Measurements from ENCODE around the gene NKAIN4.
"Not testable (repeated sequence)": the region's sequence is repeated elsewhere in the genome, so short reads cannot be mapped to it uniquely, and the experiment has no call there.

The NKAIN4 gene

DNA sequence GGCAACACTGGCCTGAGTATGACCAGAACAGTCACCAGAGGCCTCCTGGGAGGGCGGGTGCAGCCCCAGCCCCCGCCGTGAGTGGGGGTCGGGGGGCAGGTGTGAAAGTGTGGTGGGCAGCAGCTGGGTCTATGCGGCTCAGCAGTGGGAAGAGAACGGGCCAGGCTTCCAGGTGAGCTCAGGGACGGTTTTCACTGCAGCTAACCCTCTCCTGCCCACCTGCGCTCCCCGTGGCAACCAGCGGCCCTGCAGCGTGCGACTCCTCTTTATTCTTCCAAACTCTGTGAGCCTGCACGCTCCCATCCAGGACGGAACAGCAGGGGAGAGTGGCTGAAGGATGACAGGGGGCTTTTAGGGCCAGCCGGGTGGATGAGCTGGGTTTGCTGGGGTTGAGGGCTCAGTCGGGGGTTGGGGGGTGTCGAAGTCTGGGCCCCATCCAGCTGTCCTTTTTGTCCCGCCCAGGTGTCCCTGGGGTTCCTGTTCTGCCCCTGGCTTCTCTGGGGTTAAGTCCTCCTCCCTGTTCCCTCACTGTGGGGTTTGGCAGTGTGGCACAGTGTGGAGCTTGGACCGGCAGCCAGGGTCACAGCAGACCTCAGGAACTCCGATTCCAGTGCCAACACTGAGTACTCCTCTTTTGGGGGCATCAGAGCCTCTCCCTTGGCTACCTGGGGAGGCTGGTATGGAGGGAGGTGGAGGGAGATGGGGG, 19.4 kb downstream of the NKAIN4 start:
- no peak for DNase-seq

DNA sequence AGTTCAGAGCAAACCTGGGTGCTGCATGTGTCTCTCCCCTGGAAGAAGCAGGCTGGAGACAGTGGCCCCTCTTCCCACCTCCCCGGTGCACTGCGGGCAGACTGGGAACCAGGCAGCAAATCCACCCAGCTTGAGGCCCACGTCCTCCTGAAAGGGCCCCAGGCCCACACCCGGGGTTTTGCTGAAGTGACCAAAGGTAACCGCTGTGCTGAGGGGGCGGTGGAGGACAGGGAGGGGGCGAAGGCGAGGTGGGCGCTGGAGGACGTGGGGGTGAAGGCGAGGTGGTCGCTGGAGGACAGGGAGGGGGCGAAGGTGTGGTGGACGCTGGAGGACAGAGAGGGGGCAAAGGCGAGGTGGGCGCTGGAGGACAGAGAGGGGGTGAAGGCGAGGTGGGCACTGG, 20.3 kb downstream of the NKAIN4 start:
- no peak for DNase-seq

DNA sequence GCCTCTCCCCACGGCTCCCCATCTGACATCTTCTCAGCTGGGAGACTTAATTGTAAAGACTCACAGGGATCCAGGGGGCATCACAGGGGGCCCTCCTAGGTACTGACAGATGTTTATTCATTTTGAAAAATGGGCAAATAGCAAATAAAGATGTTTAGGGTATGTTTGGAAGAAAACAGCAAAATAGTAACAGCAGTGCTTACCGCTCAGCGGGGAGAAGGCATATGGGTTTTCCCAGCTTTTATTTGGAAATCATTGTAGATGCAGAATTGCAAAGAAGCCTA, 21.3 kb downstream of the NKAIN4 start:
- no peak for DNase-seq

DNA sequence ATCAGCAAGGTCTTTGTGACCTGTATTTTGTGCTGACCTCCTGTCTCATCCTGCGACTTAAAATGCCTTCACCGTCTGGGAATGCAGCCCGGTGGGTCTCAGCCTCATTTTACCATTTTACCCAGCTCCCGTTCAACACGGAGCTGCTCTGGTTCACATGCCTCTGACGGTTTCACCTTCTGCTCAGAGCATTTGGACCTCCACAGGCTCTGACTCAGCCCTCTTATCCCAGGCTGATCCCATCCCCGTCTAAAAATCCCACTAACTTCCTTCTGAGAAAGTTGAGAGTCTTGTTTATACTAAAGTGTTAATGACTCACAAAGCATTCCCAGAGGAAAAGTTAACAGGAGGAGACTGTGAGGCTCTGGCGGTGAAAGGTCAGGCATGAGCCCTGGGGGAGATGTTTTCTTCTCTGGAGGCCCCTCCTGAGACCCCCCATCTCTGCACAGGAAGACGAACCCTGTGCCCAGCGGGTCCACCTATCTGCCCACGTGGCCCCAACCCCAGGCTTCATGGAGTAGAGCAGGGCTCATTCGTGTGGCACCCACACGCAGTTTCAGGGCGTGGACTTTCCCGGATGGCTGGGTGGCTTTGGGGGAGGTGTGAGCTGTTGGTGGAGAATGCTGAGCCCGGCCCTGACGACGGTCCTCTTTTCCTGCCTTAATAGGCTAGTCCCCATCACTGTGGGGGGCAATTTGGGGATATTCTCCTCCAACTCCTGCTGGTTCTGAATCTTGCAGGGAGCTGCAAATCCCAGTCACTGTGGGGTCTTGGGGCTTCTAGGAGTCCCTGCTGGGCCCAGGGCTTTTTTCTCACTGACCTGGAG, 21.8 kb downstream of the NKAIN4 start:
- peak; percentile 62 for DNase-seq

DNA sequence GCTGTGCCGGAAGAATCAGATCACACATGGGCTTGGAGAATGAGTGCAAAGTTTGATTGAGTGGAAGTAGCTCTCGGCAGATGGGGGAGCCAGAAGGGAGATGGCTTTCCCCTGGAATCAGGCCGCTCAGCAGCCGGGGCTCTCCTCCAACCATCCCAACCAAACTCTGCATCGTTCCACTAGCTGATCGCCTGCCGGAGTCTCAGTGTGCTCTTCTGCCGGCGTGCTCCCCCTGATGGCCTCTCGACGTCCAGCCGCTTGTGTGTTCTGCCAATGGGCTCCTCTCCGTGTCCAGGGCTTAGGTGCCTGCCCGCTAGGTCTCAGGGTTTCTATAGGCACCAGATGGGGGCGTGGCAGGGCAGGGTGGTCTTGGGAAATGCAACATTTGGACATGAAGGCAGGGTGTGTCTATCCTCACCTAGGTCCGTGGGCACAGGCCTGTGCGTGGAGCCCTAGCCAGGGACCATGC, 23.4 kb downstream of the NKAIN4 start:
- DNase-seq, result no peak

DNA sequence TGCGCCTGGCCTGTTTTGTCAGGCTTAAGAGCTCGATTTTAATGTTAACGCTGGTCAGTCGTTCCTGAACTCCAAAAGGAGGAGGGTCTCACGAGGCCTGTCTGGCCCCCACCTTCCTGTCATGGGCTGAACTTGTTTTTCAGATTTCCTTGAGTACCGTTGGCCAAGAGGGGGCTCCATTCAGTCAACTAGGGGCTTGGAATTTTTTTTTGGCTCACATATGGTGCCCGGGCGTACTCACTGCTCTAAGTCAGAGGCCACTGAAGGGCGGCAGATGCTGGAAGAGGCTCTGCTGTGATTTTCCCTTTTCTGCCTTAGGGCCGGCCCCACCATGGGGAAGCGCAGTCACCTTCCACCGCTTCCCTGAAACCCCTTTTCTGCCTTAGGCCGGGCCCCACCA, 25.5 kb downstream of the NKAIN4 start:
- no peak for DNase-seq

DNA sequence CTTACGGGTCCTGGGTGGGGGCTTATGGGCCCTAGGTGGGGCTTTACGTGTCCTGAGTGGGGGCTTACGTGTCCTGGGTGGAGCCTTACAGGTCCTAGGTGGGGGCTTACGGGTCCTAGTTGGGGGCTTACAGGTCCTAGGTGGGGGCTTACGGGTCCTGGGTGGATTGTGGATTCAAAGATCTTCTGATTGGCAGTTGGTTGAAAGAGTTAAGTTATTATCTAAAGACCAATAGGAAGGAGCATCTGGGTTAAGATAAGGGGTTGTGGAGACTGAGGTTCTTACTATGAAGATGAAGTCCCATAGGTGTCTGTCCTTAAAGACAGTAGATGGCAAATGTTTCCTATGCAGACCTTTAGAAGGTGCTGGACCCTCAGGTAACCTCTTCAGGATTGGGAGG, 27.0 kb downstream of the NKAIN4 start:
- no peak for DNase-seq

DNA sequence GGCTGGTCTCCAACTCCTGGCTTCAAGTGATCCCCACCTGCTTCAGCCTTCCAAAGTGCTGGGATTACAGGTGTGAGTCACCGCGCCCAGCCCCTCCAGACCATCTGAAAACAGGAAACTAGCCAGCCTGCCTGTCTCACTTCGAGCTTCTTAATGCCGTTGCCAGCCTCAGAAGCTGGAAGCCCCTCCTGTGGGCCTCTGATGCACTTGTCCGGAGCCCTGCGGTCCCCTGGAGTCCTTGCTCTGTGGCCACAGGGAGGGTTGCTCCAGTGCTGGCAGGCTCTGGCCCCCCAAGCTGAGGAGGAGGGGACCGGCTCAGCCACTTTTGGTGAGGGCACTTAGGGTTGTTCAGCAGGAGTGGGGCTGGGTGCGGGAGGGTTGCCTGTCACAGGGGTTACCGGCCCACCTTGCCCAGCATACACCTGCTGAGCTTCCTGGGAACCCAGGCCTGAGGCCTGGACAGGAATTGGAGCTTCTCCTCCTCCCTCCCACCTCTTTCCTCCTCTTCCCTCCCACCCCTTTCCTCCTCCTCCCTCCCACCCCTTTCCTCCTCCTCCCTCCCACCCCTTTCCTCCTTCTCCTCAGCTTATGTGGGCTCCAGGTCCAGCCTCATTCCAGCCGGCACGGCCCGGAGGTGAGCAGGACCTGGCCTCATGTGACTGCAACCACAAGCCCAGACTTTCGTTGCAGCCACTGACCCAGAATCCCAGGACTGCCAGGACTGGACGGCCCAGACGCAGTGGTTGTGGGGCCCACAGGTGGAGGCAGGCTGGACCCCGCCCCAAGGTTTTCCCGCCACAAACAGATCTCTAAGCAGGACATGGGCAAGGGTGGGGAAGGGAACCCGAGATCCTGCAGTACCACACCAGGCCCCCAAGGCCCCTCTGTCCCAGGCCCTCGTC, 28.0 kb downstream of the NKAIN4 start:
- no peak for DNase-seq

DNA sequence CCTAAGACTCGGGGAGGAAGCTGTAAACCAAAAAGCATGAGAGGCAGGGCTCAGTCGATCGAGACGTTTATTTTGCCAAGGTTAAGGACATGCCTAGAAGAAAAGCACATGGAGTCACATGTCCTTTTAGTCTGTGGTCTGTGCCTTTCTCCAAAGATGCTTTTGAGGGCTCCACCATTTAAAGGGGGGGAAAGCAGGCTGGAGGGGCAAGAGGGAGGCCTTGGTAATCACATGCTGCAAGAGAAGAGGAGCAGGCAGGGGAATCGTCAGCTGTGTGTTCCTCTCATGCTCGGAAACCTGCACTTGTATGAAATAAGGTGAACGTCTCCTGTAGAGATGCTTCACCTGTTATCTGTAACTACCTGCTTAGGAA, 29.2 kb downstream of the NKAIN4 start:
- no peak for DNase-seq

DNA sequence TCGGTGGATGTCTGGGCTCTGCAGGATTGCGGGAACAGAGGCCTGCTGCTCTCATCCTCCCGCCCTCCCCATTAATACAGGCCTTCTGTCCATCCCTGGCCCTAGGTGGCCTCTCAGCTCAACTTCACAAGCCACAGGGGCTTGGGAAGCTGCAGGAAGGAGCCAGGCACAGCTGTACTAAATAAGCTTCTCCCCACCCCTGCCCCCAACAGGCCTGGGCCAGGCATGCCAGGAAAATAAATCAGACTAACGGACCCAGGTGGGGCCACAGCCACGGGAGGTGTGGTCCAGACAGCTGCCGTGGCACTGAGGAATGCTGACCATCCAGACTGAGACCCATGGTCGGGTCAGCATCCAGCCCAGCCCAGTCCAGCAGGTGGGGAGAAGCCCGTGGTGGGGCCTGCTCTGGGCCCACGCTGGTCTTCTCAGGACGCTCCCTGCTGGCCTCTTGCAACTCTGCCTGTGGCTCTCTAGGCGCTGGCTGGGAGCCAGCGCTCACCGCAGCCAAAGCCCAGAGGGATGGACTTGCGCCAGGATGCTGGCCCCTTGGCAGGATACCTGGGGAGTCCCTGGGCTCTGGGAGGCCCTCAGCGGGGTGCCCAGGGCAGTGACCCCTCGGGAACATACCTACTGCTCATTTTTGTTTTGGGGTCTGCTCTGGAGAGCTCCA, 29.7 kb downstream of the NKAIN4 start:
- DNase-seq, result no peak

DNA sequence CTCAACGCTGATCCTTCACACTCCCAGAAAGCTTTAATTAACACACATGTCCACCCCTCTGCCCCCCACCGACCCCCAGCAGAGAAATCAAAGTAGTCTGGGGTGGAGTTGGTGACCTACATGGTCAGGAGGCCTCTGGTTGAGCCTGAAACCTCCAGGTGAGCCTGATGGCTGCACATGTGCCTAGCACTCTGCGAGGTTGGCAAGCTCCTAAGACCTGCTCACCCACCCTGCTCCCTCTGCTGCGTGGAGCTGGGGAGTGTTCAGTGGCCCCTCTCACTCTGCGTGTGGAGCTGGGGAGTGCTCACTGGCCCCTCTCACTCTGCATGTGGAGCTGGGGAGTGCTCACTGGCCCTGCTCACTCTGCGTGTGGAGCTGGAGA, 30.4 kb downstream of the NKAIN4 start:
- DNase-seq, result no peak

DNA sequence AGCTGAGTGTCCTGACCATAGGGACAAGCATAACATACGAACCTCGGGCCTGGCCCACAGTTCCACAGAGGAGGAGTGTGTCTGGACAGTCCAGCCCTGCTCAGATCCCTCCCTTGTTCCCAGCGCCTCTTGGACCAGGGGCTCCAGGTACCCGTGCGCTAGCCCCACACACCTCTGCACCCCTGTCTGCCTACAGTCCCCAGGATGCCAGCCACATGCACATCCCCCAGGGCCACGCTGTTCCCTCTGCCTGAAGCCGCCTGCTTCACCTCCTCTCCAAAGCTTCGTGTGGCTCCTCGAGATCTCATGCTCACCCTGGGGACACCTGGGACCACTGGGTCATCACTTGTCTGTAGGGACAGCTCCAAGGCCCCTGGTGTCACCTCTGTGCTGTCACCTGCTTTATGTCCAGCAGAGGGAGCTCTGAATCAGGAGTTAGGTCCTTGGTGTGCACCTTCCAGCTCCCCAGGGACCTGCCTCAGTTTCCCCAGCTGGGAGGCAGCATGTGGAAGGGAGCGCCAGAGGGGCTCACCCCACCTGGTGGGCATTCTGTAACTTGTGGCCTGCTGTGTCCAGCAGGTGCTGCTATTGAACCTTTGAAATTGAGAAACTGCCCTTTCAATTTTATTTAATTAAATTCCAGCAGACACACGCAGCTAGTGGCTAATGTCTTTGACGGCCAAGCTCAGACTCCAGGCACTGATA, 31.0 kb downstream of the NKAIN4 start:
- peak; percentile 21 for DNase-seq

DNA sequence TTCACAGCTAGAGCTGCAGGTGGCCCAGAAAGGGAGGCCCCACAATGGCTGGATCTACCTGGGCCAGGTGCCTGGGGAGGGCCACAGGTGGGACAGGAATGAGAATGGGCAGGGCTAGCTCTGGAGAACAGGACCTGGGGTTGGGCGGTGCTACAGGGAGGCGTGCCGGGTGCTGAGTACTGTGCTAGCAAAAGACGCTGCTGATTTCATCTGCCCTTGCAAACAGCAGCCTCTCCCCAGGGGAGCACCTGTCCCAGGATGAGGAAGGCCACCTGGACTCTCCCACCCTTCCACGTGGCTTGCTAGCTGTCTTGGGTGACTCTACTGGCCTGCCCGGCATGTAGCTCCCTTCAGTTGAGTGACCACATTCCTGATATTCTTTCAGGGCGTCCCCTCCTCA, 31.7 kb downstream of the NKAIN4 start:
- no peak for DNase-seq

DNA sequence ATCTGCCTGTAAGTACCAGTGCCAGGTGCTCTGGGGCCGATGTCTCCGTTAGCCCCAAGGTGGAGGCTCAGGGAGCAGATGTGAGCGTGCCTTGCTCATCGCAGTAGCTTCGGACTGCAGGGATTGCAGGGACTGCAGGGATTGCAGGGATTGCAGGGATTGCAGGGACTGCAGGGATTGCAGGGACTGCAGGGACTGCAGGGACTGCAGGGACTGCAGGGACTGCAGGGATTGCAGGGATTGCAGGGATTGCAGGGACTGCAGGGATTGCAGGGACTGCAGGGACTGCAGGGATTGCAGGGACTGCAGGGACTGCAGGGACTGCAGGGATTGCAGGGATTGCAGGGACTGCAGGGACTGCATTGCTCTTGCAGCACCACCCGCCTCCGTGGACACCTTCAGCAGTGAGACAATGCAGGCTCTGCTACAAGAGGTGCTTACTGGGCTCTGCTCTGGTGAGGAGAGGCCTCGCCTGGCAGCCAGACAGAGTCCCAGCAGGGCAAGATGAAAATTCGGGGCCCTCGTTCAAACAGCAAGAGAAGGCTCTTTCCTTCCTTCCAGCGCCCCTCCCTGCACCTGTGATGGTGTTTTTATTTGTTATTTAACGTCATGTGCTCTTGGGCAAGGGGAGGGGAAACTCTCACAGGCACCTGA, 32.7 kb downstream of the NKAIN4 start:
- DNase-seq, result not testable (repeated sequence)

DNA sequence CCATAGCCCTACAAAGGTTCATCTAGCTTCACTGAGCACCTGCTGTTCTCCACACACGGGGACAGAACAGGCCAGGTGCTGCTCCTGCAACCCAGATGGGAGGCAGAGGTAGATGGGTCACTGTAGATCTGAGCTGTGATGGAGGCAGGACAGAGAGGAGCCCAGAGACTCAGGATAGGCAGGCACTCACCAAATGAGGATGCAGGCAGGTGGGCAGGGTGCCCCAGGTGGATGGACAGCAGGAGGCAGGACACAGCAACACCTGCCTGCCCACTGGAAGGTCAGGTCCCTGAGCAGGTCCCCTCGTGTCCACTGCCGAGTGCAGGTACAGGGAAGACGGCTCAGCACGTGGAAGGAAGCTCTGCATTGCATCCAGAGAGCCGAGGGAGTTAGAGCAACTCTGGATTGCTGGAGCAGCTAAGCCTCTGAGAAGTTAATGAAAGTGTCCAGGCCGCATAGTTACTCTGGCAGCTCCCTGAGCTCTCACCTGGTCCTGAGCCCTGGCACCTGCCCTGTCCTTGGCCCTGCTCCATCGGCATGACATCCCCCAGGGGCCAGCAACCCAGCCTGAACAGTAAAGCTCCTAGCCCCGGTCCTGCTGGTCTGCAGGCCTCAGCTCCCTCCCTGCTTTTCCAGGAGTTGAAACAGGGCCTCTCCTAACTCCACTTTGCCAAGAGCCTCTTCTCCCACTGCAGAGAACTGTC, 33.4 kb downstream of the NKAIN4 start:
- no peak for DNase-seq

DNA sequence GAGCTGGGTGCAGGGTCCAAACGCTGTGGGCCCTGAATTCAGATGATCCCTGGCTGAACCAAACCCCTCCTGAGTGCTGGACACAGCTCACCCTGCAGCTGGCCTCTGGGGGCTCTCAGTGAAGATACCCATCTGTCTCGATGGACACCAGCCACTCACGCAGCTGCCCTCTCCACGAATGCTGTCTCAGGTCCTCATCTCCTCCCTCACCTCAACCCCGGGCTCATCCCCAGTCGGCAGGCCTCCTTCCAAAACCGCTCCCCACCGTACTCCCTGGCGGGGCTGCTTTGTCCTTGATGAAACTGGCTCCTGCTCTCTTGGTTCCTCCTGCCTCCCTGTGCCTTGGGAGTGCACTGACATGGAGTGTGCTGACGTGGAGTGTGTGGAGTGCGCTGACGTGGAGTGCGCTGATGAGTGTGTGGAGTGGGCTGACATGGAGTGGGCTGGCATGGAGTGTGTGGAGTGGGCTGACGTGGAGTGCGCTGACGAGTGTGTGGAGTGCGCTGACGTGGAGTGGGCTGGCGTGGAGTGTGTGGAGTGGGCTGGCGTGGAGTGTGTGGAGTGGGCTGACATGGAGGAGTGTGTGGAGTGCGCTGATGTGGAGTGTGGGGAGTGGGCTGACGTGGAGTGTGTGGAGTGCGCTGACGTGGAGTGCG, 34.3 kb downstream of the NKAIN4 start:
- DNase-seq, result no peak

DNA sequence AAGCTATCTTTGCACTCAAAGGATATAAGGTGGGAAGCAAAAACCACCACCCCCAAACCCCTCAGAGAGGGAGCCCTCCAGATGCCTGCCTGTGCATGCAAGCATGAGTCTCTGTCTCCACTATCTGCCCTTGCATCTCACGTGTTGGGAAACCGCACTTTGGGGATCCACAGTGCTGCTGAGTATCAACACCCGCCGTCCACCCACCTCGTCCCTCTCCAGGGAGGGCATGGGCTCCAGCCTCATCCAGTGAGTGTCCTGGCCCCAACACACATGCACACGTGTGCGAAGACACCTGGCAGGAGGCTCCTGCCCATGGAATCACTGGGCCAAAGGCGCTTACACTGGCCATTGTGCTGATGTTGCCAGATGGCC, 34.8 kb downstream of the NKAIN4 start:
- DNase-seq, result no peak

DNA sequence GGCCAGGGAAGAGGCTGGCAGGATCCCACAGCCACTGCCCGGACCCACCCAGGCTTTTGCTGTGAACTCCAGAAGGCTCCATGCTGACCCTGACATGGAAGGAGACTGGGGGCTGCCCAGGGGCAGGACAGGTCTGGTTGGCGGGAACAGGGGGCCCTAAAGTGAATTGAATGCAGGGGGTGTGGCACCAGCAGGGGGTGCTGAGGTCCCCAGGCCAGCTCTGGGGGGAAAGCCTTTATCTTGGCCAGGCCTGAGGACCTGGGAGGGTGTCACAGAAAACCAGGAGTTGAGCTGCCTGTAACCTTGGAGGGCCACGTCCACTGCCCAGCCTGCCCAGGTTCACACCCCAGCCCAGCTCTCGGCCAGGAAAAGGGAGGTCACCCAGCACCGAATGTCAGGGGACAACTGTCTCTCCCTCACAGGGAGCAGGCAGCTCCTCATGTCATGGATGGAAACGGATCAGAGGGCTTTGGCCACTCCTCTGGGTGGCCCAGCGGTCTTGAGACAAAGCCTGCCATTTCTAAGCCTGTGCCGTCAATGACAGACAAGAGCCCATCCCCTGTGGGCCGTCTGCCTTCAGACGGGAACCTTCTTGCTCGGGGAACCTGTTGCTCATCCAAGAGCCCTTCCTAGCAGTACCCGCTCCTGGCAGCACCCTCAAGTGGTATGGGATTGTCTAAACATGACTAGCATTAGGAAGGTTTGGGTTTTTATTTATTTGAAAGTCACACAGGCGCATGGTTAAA, 35.4 kb downstream of the NKAIN4 start:
- no peak for DNase-seq

DNA sequence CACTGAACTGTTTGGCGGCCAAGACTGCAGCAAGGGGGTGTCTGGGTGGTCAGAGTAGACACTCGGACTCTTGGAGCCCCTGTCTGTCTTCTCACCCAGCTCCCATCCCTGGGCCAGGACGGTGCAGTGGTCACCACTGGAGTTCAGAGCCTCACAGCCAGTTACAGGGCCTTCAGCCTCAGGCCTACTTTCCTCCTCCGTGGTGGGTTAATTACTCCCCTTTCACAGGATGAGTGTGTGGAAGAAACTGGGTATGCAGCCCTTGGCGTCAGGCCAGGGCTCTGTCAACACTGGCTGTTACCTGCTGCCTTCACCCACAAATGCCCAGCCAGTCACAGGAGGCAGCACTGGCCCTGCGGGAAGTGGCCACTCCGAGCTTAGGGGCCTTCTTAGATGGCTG, 36.6 kb downstream of the NKAIN4 start:
- no peak for DNase-seq

DNA sequence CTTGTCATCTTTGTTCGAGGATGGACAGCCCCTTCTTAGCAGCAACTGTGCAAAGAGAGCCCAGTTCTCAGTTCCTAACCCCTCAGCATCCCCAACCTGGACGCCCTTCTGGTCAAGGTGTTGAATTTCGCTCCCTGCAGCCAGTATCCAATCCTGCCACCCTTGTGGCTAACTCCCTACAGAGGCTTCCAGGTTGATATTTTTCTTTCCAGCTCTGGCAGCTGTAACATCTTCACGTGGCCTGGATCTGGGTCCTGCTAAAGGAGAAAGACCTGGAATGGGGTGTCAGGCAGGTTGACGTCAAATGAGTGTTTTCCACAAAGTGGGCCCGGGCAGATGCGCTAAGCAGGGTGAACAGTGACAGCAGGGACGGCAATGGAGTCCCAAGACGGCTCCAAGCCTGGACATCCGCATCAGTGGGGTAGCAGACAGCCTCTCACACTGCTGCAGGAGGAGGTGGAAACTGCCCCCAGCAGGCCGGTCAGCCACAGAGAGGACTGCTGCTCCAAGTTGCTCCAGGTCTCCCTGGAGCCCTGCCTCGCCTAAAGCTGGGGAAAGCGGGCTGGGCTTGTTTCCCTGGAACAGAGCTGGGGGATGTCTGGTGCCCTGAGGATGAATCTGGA, 37.3 kb downstream of the NKAIN4 start:
- no peak for DNase-seq

Data from amniotic stem cell (primary cell).